NT2/D1 (cell line): ENCODE data around the gene VPS18.

Source experiments
- DNase-seq: peaks from one replicate; pipeline ENCODE4 v3.0.0-alpha.2; 2011; ENCODE audit warnings: low read depth, low spot score
- H3K27me3 ChIP-seq: 2 replicates; pipeline ENCODE4 v1.6.0; 2011; ENCODE audit warnings: mild to moderate bottlenecking; ENCODE audit not compliant: insufficient read length, insufficient read depth
- H3K36me3 ChIP-seq: 2 replicates; pipeline ENCODE4 v1.6.1; 2011; ENCODE audit warnings: mild to moderate bottlenecking, low read length, mixed read lengths; ENCODE audit not compliant: insufficient read depth, insufficient read length
- H3K4me1 ChIP-seq: 2 replicates; pipeline ENCODE4 v1.5.1; 2011; ENCODE audit not compliant: insufficient read depth, insufficient read length
- H3K4me3 ChIP-seq: 2 replicates; pipeline ENCODE4 v1.5.1; 2011; ENCODE audit warnings: low read depth; ENCODE audit not compliant: insufficient read length
- H3K9ac ChIP-seq: 2 replicates; pipeline ENCODE4 v1.6.0; 2011; ENCODE audit warnings: low read depth; ENCODE audit not compliant: insufficient read length
- H3K9me3 ChIP-seq: 2 replicates; pipeline ENCODE4 v1.5.1; 2011; ENCODE audit warnings: mild to moderate bottlenecking, low read length; ENCODE audit not compliant: insufficient read depth
- SUZ12 ChIP-seq: IDR thresholded peaks from 2 replicates; pipeline ENCODE4 v1.6.1; 2011; ENCODE audit not compliant: insufficient read length, insufficient read depth; ENCODE audit errors: extremely low read depth
- YY1 ChIP-seq: IDR thresholded peaks from 2 replicates; pipeline ENCODE4 v1.6.1; 2011; ENCODE audit not compliant: insufficient read length, insufficient read depth
- ZNF274 ChIP-seq: IDR thresholded peaks from 2 replicates; pipeline ENCODE4 v1.6.1; 2011; ENCODE audit warnings: mild to moderate bottlenecking, low read depth, low read length

Gene VPS18

DNA sequence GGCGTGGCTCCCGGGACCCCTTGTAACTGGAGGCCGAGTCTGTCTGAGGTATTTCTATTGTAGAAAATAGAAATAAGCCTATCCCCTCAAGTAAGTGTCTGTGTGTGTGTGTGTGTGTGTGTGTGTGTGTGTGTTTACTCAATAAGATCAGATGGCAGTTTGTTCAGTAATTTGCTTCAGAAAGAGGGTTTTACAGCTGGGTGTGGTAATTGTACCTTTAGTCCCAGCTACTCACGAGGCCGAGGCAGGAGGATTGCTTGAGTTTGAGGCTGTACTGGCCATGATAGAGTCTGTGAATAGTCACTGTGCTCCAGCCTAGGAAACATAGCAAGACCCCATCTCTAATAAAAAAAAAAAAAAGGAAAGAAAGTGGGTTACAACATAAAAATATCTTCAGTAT is 41.7 kb upstream of the VPS18 start:
- Histone ChIP-seq H3K4me3 (no peak overlapping the region), H3K4me1 (peaks cover 5% of the 10 kb centered on the region), H3K27me3 (no peaks in the 10 kb centered on the region), H3K36me3 (peaks cover 44% of the 10 kb centered on the region), H3K9ac (no peak overlapping the region), H3K9me3 (no peaks in the 10 kb centered on the region)
- no peak for DNase-seq
- TF ChIP-seq SUZ12 (no peak), ZNF274 (no peak), YY1 (no peak)

GRCh38 chr15:40853241-40853890 is 40.9 kb upstream of the VPS18 start:
- DNase-seq = no peak
- Histone ChIP-seq H3K9me3 (no peaks in the 10 kb centered on the region), H3K4me3 (no peak overlapping the region), H3K27me3 (no peaks in the 10 kb centered on the region), H3K9ac (no peak overlapping the region), H3K4me1 (peaks cover 6% of the 10 kb centered on the region), H3K36me3 (peaks cover 44% of the 10 kb centered on the region)
- no peak for TF ChIP-seq YY1
- no peak for TF ChIP-seq SUZ12
- no peak for TF ChIP-seq ZNF274

- H3K9ac ChIP-seq = no peak overlapping the region
- no peaks in the 10 kb centered on the region for H3K9me3 ChIP-seq
- peaks cover 6% of the 10 kb centered on the region for H3K4me1 ChIP-seq
- TF ChIP-seq YY1 = no peak
- no peak for TF ChIP-seq SUZ12
- TF ChIP-seq ZNF274 = no peak
- H3K36me3 ChIP-seq = peaks cover 47% of the 10 kb centered on the region
- DNase-seq = no peak
- H3K4me3 ChIP-seq = no peak overlapping the region
- no peaks in the 10 kb centered on the region for H3K27me3 ChIP-seq
Measured at GRCh38 chr15:40854161-40854560, 40.1 kb upstream of the VPS18 start.

DNA sequence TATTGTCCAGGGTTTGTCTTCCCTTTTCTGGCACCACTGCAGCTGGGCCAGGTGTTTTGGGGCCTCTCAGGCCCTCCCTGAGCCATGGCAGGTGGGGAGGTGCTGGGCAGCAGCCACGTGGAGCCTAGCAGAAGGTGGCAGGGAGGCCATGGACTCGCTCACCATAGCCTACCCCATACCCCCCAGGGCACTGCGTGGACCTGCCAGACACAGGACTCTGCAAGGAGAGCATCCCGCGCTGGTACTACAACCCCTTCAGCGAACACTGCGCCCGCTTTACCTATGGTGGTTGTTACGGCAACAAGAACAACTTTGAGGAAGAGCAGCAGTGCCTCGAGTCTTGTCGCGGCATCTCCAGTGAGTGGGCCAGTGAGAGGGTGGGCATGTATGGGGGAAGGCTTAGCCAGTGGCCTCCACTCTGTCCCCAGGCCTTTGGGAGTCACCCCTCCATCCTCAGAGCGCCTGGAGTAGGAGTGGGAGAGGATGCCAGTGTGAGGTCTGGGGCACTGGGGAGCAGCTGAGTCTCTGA is 38.5 kb upstream of the VPS18 start:
- Histone ChIP-seq H3K4me3 (no peak overlapping the region), H3K4me1 (peaks cover 9% of the 10 kb centered on the region), H3K9ac (no peak overlapping the region), H3K27me3 (no peaks in the 10 kb centered on the region), H3K9me3 (no peaks in the 10 kb centered on the region), H3K36me3 (peaks cover 42% of the 10 kb centered on the region)
- TF ChIP-seq SUZ12 (no peak), YY1 (no peak), ZNF274 (no peak)
- DNase-seq = no peak

GRCh38 chr15:40856746-40857145 is 37.5 kb upstream of the VPS18 start:
- Histone ChIP-seq H3K36me3 (peaks cover 42% of the 10 kb centered on the region), H3K9me3 (no peaks in the 10 kb centered on the region), H3K4me1 (peaks cover 9% of the 10 kb centered on the region), H3K4me3 (no peak overlapping the region), H3K27me3 (no peaks in the 10 kb centered on the region), H3K9ac (no peak overlapping the region)
- no peak for DNase-seq
- TF ChIP-seq YY1 (no peak), SUZ12 (no peak), ZNF274 (no peak)

- TF ChIP-seq ZNF274 (no peak), YY1 (no peak), SUZ12 (no peak)
- Histone ChIP-seq H3K9ac (no peak overlapping the region), H3K36me3 (peaks cover 42% of the 10 kb centered on the region), H3K27me3 (no peaks in the 10 kb centered on the region), H3K4me1 (peaks cover 9% of the 10 kb centered on the region), H3K4me3 (no peak overlapping the region), H3K9me3 (no peaks in the 10 kb centered on the region)
- no peak for DNase-seq
Measured at GRCh38 chr15:40857601-40858341, 36.5 kb upstream of the VPS18 start.

- no peaks in the 10 kb centered on the region for H3K27me3 ChIP-seq
- no peak overlapping the region for H3K9ac ChIP-seq
- no peak for DNase-seq
- no peak overlapping the region for H3K4me3 ChIP-seq
- H3K36me3 ChIP-seq = peaks cover 34% of the 10 kb centered on the region
- H3K4me1 ChIP-seq = peaks cover 9% of the 10 kb centered on the region
- TF ChIP-seq ZNF274 (no peak), SUZ12 (no peak), YY1 (no peak)
- H3K9me3 ChIP-seq = no peaks in the 10 kb centered on the region
Measured at GRCh38 chr15:40858706-40859105, 35.5 kb upstream of the VPS18 start.
